ENCODE data around the gene ALDH1L2. TPM values are rescaled to one million over a fixed set of nuclear protein-coding genes. Genes with fewer than 3 reads are reported as not detected.
A peak's percentile ranks its signal among the peaks of the same experiment; 100 is the strongest.
"Not testable (repeated sequence)": the region's sequence is repeated elsewhere in the genome, so short reads cannot be mapped to it uniquely, and the experiment has no call there.

The ALDH1L2 gene
- total and polyA plus RNA-seq, 5 experiments from 2014 or later = 0.14 to 0.47 TPM; not detected in 3

GRCh38 chr12:104991565-104992128 is 92.6 kb downstream of the ALDH1L2 start:
- POLR2A ChIA-PET = interaction anchor here (0.6 kb wide), 1 partner anchor 534 kb away, joined by 6 read pairs; no protein-coding TSS in a partner anchor
- H3K4me3 Mint-ChIP-seq = no peak overlapping the region

GRCh38 chr12:104990950-104991349 is 93.3 kb downstream of the ALDH1L2 start:
- H3K9me3 Mint-ChIP-seq = no peaks in the 10 kb centered on the region
- peak overlapping the region in 1 of 10 donors; percentile 61 for H3K27ac Mint-ChIP-seq
- no peak for ATAC-seq
- peaks cover 13 to 73% (median 52%) of the 10 kb centered on the region in 3 donors for H3K36me3 Mint-ChIP-seq
- H3K4me3 Mint-ChIP-seq = no peak overlapping the region
- peaks cover 18 to 32% (median 25%) of the 10 kb centered on the region in 4 donors for H3K4me1 Mint-ChIP-seq
- no peak for DNase-seq
- H3K27me3 Mint-ChIP-seq = no peaks in the 10 kb centered on the region
- POLR2A ChIA-PET = no interaction called here

More at GRCh38 chr12:104991565-104992128, 92.6 kb downstream of the ALDH1L2 start:
- Mint-ChIP-seq H3K36me3 (peaks cover 13 to 78% (median 55%) of the 10 kb centered on the region in 3 donors), H3K27ac (peak overlapping the region in 1 of 10 donors; percentile 8), H3K4me1 (peaks cover 16 to 29% (median 22%) of the 10 kb centered on the region in 4 donors), H3K27me3 (no peaks in the 10 kb centered on the region), H3K9me3 (no peaks in the 10 kb centered on the region)
- ATAC-seq (no peak), DNase-seq (no peak)

GRCh38 chr12:104986022-104986941 is 98.0 kb downstream of the ALDH1L2 start, which contains the start of gene NOPCHAP1:
Gene NOPCHAP1, plus strand, starts transcription at chr12:104986316. Its CDS starts 37 bp downstream, at chr12:104986353.
- Mint-ChIP-seq H3K4me3 (peak within 1 kb of the TSS; percentile 84 to 96 (median 93)), H3K36me3 (peaks cover 5 to 28% (median 22%) of the 10 kb centered on the region in 3 donors), H3K9me3 (no peaks in the 10 kb centered on the region), H3K27ac (peak within 1 kb of the TSS in 9 of 10 donors; percentile 60 to 93 (median 88)), H3K27me3 (peaks cover 0 to 9% (median 0%) of the 10 kb centered on the region in 5 donors), H3K4me1 (peaks cover 24 to 41% (median 32%) of the 10 kb centered on the region in 4 donors)
- POLR2A ChIA-PET = no interaction called here
- peak; percentile 71 to 89 (median 81) for DNase-seq
- peak; percentile 98 for ATAC-seq

- DNase-seq = no peak
- Mint-ChIP-seq H3K36me3 (peaks cover 5 to 18% (median 16%) of the 10 kb centered on the region in 3 donors), H3K4me3 (peak overlapping the region; percentile 84 to 96 (median 93)), H3K9me3 (no peaks in the 10 kb centered on the region), H3K27ac (peak overlapping the region in 5 of 10 donors; percentile 20 to 93 (median 75)), H3K4me1 (peaks cover 24 to 41% (median 32%) of the 10 kb centered on the region in 4 donors), H3K27me3 (peaks cover 0 to 9% (median 0%) of the 10 kb centered on the region in 5 donors)
- no peak for ATAC-seq
- POLR2A ChIA-PET = no interaction called here
Measured at GRCh38 chr12:104985206-104985605, 99.1 kb downstream of the ALDH1L2 start.

GRCh38 chr12:104977688-104978087 is 106.6 kb downstream of the ALDH1L2 start:
- POLR2A ChIA-PET, H3K27me3 Mint-ChIP-seq, H3K36me3 Mint-ChIP-seq, ATAC-seq, H3K4me3 Mint-ChIP-seq, H3K9me3 Mint-ChIP-seq, H3K27ac Mint-ChIP-seq, DNase-seq: not testable (repeated sequence)
- H3K4me1 Mint-ChIP-seq = peaks cover 0 to 20% (median 0%) of the 10 kb centered on the region in 4 donors

GRCh38 chr12:104976703-104977102 is 107.6 kb downstream of the ALDH1L2 start:
- ATAC-seq (no peak), DNase-seq (no peak)
- peaks cover 0 to 3% (median 0%) of the 10 kb centered on the region in 5 donors for H3K27me3 Mint-ChIP-seq
- H3K4me1 Mint-ChIP-seq = peaks cover 0 to 20% (median 0%) of the 10 kb centered on the region in 4 donors
- H3K27ac Mint-ChIP-seq = no peak overlapping the region
- no peaks in the 10 kb centered on the region for H3K9me3 Mint-ChIP-seq
- no peaks in the 10 kb centered on the region for H3K36me3 Mint-ChIP-seq
- no peak overlapping the region for H3K4me3 Mint-ChIP-seq
- POLR2A ChIA-PET = no interaction called here

GRCh38 chr12:104975587-104976343 is 108.5 kb downstream of the ALDH1L2 start:
- DNase-seq (no peak), ATAC-seq (no peak)
- no peak overlapping the region for H3K4me3 Mint-ChIP-seq
- H3K27me3 Mint-ChIP-seq = peaks cover 0 to 3% (median 0%) of the 10 kb centered on the region in 5 donors
- POLR2A ChIA-PET = no interaction called here
- H3K4me1 Mint-ChIP-seq = peaks cover 0 to 20% (median 0%) of the 10 kb centered on the region in 4 donors
- H3K9me3 Mint-ChIP-seq = no peaks in the 10 kb centered on the region
- H3K27ac Mint-ChIP-seq = no peak overlapping the region
- no peaks in the 10 kb centered on the region for H3K36me3 Mint-ChIP-seq

GRCh38 chr12:104974626-104975290 is 109.5 kb downstream of the ALDH1L2 start:
- no peaks in the 10 kb centered on the region for H3K9me3 Mint-ChIP-seq
- ATAC-seq (peak in 1 of 2 donors; percentile 79), DNase-seq (peak in 1 of 10 donors; percentile 22)
- POLR2A ChIA-PET = no interaction called here
- H3K36me3 Mint-ChIP-seq = no peaks in the 10 kb centered on the region
- peak overlapping the region in 1 of 10 donors; percentile 11 for H3K27ac Mint-ChIP-seq
- H3K27me3 Mint-ChIP-seq = no peaks in the 10 kb centered on the region
- H3K4me3 Mint-ChIP-seq = no peak overlapping the region
- peaks cover 0 to 20% (median 0%) of the 10 kb centered on the region in 4 donors for H3K4me1 Mint-ChIP-seq

GRCh38 chr12:104973250-104973649 is 111.0 kb downstream of the ALDH1L2 start:
- POLR2A ChIA-PET = no interaction called here
- no peak overlapping the region for H3K27ac Mint-ChIP-seq
- DNase-seq (no peak), ATAC-seq (no peak)
- peaks cover 0 to 20% (median 0%) of the 10 kb centered on the region in 4 donors for H3K4me1 Mint-ChIP-seq
- no peak overlapping the region for H3K4me3 Mint-ChIP-seq
- H3K36me3 Mint-ChIP-seq = no peaks in the 10 kb centered on the region
- H3K27me3 Mint-ChIP-seq = no peaks in the 10 kb centered on the region
- H3K9me3 Mint-ChIP-seq = no peaks in the 10 kb centered on the region

- Mint-ChIP-seq H3K9me3 (no peaks in the 10 kb centered on the region), H3K36me3 (no peaks in the 10 kb centered on the region), H3K27me3 (peaks cover 0 to 4% (median 0%) of the 10 kb centered on the region in 5 donors), H3K27ac (no peak overlapping the region), H3K4me3 (no peak overlapping the region), H3K4me1 (peaks cover 0 to 19% (median 0%) of the 10 kb centered on the region in 4 donors)
- ATAC-seq = no peak
- no peak for DNase-seq
- POLR2A ChIA-PET = no interaction called here
Measured at GRCh38 chr12:104971306-104971705, 113.0 kb downstream of the ALDH1L2 start.
